Measurements from ENCODE around the gene TPM3. TPM values are rescaled to one million over a fixed set of nuclear protein-coding genes. Genes with fewer than 3 reads are reported as not detected.

The TPM3 gene
- total and polyA plus RNA-seq, 2 of the 8 experiments (the other 6 are each of a cell fraction or from before 2014, with no cell fraction given), result 278 to 572 TPM

DNA sequence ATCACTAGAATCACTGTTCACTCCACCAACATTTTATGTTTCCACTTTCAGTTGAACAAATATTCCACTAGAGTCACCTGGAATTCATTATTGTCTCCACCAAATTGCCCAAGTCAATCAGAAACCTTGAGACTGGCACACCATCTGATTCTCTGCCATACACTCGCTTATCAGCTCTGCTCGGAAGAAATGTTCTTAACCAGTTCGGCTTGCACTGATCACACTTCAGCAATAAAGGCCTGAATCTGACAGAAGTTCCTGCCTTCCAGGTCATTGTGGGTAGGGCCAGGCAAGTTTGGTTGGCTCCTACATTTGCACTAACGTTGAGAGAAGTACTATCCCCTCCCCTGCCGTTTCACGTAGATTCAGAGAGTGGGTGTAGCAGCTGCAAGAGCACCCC is 10.0 kb downstream of the TPM3 start:
- ChIA-PET POLR2A (ENCODE audit: partially characterized antibody) (interaction anchor here (0.8 to 11.3 kb wide), 16 partner anchors 11 to 260 kb away, joined by 3 to 107 read pairs (median 4); partner anchors contain the start of genes ATP8B2, HAX1, NUP210L and RPS27), CTCF (ENCODE audit: partially characterized antibody) (interaction anchor here (0.6 to 1.7 kb wide), 4 partner anchors 30 to 120 kb away, joined by 3 to 5 read pairs (median 4); no protein-coding TSS in a partner anchor)
- Histone ChIP-seq H4K20me1 (replicated peaks in 1 of 2; ENCODE audit: control insufficient read depth in 1 of 2, insufficient read depth in 2 of 2, low read length in 2 of 2) (peaks cover 28 to 33% of the 10 kb centered on the region in 2 experiments), H3K18ac (ENCODE audit: extremely low read depth, low read length) (no peak overlapping the region), H2BK12ac (ENCODE audit: low read depth, low read length) (no peak overlapping the region), H2AFZ (ENCODE audit: low read length) (no peak overlapping the region), H3K9me3 (ENCODE audit: insufficient read depth in 2 of 2, low read depth in 1 of 2, low read length in 1 of 2) (no peaks in the 10 kb centered on the region), H3K23ac (ENCODE audit: insufficient read length) (no peak overlapping the region), H3K4me1 (replicated peaks in 1 of 4; ENCODE audit: control insufficient read depth in 3 of 4, insufficient read depth in 4 of 4, low read length in 3 of 4) (peaks cover 14 to 26% (median 21%) of the 10 kb centered on the region in 4 experiments; a peak in 6 of 7 replicates), H2BK15ac (ENCODE audit: low read length) (no peak overlapping the region), H3K14ac (ENCODE audit: insufficient read length) (no peak overlapping the region), H3K56ac (replicated peaks; ENCODE audit: insufficient read length, low read depth, low read length) (no peak overlapping the region), H4K8ac (ENCODE audit: extremely low read depth, insufficient read depth, low read length) (no peak overlapping the region), H4K5ac (ENCODE audit: insufficient read length, low read depth, low read length) (no peak overlapping the region), H3K79me1 (ENCODE audit: low read depth, low read length) (peaks cover 16% of the 10 kb centered on the region), H2BK5ac (ENCODE audit: low read depth, low read length) (peak overlapping the region; percentile 76), H3K79me2 (ENCODE audit: control insufficient read depth in 1 of 2, insufficient read depth in 2 of 2, low read length in 2 of 2) (peaks cover 54 to 60% of the 10 kb centered on the region in 2 experiments), H3K36me3 (ENCODE audit: control insufficient read depth in 2 of 4, insufficient read depth in 4 of 4, low read length in 3 of 4) (peaks cover 0 to 9% (median 3%) of the 10 kb centered on the region in 4 experiments; a peak in 4 of 8 replicates), H2AK5ac (ENCODE audit: low read depth, low read length) (no peak overlapping the region), H3K9ac (replicated peaks in 1 of 4; ENCODE audit: extremely low read depth in 1 of 4, low read depth in 3 of 4, low read length in 3 of 4) (peak overlapping the region in 3 of 4 experiments; percentile 86 to 93 (median 87); a peak in 6 of 7 replicates), H3K4ac (replicated peaks; ENCODE audit: insufficient read length, low read depth, low read length) (no peak overlapping the region), H3K27ac (ENCODE audit: low read depth, low read length) (peak overlapping the region; percentile 80), H3K27me3 (replicated peaks in 1 of 4; ENCODE audit: control insufficient read depth in 3 of 4, extremely low read depth in 1 of 4, insufficient read depth in 3 of 4, low read length in 3 of 4) (no peaks in the 10 kb centered on the region), H3K4me3 (ENCODE audit: extremely low read depth in 1 of 4, insufficient read depth in 2 of 4, low read depth in 3 of 4, low read length in 4 of 4) (peak overlapping the region; percentile 87 to 97 (median 96)), H2BK120ac (replicated peaks; ENCODE audit: low read depth, low read length) (no peak overlapping the region), H3K4me2 (ENCODE audit: insufficient read depth in 1 of 2, low read depth in 2 of 2, low read length in 2 of 2) (peak overlapping the region; percentile 83 to 90), H3K23me2 (ENCODE audit: low read depth, low read length) (peaks cover 7% of the 10 kb centered on the region; the same call in 1 of the 2 replicates), H4K91ac (replicated peaks; ENCODE audit: insufficient read length, low read length) (no peak overlapping the region), H2BK20ac (ENCODE audit: low read length) (no peak overlapping the region)
- FAIRE-seq (no peak), DNase-seq (ENCODE audit: low read depth in 1 of 2, low spot score in 2 of 2) (no peak)
- 8% methylated on average over 6 of the region's 6 CpGs; no CpG with 5 or more reads in 1 of the 2 experiments for WGBS, 2 experiments (ENCODE audit: extremely low coverage in 1 of 2, insufficient coverage in 1 of 2, insufficient read length in 1 of 2, insufficient replicate concordance in 2 of 2, low coverage in 1 of 2, low lambda C conversion rate in 2 of 2, missing lambda C conversion rate in 1 of 2)
- no peak for TF ChIP-seq CHD1 (IDR thresholded peaks at IDR 0.05; ENCODE audit: low read depth, low read length)
- TF ChIP-seq RFX5 (IDR thresholded peaks at IDR 0.05; ENCODE audit: borderline replicate concordance, low read depth, low read length), result no peak
- no peak for TF ChIP-seq SIRT6 (IDR thresholded peaks at IDR 0.05; ENCODE audit: low read length)
- no peak for TF ChIP-seq ZNF274 (IDR thresholded peaks at IDR 0.05; ENCODE audit: borderline replicate concordance, extremely low read depth, low read length)
- TF ChIP-seq TBP (IDR thresholded peaks at IDR 0.05; ENCODE audit: low read depth, low read length), result no peak
- no peak for TF ChIP-seq CBX5 (IDR thresholded peaks at IDR 0.05; ENCODE audit: low read depth, low read length)
- no peak for TF ChIP-seq ASH2L (IDR thresholded peaks at IDR 0.05; ENCODE audit: low read length)
- TF ChIP-seq CEBPB (IDR thresholded peaks at IDR 0.05; ENCODE audit: low read depth, low read length), result no peak
- TF ChIP-seq PHF8 (conservative IDR thresholded peaks at IDR 0.05; ENCODE audit: low read depth, low read length), result no peak
- no peak for TF ChIP-seq BRCA1 (IDR thresholded peaks at IDR 0.05; ENCODE audit: low read depth, low read length)
- TF ChIP-seq TAF1 (IDR thresholded peaks at IDR 0.05; ENCODE audit: low read depth, low read length), result no peak
- no peak for TF ChIP-seq KDM4A (IDR thresholded peaks at IDR 0.05; ENCODE audit: low read depth, low read length, severe bottlenecking)
